ENCODE data around the gene HTR2B. TPM values are rescaled to one million over a fixed set of nuclear protein-coding genes. Genes with fewer than 3 reads are reported as not detected.

Gene HTR2B
- total RNA-seq, 1 experiment from 2014 or later, result not detected

GRCh38 chr2:231127936-231128335, 3.1 kb upstream of the HTR2B start:
- no peaks in the 10 kb centered on the region for H3K9me3 ChIP-seq (ENCODE audit: control insufficient read depth in 1 of 2, insufficient read depth in 1 of 2, low read depth in 1 of 2, low read length in 2 of 2)
- intact Hi-C loops (cut with micrococcal nuclease), result no loop called here
- CTCF ChIA-PET, result no interaction called here

More at GRCh38 chr2:231127936-231128335, 3.1 kb upstream of the HTR2B start:
- H3K9me2 ChIP-seq (ENCODE audit: insufficient read depth), result no peaks in the 10 kb centered on the region
- H3K79me2 ChIP-seq (ENCODE audit: insufficient read depth, low read length), result peaks cover 38% of the 10 kb centered on the region
- H3K4me3 ChIP-seq (replicated peaks in 1 of 2; ENCODE audit: low read depth in 1 of 2, low read length in 2 of 2), result no peak overlapping the region
- H3K36me3 ChIP-seq (ENCODE audit: control insufficient read depth in 1 of 2, insufficient read depth in 2 of 2, low read length in 2 of 2), result no peaks in the 10 kb centered on the region
- peaks cover 4% of the 10 kb centered on the region; the same call in 1 of the 2 replicates for H4K20me1 ChIP-seq (ENCODE audit: insufficient read depth)
- no peak for TF ChIP-seq FOSL1 (IDR thresholded peaks at IDR 0.05; ENCODE audit: low read depth)
- no peak for TF ChIP-seq TCF7L2 (IDR thresholded peaks at IDR 0.05; ENCODE audit: borderline replicate concordance, extremely low read depth, insufficient read depth, insufficient read length)
- no peak for TF ChIP-seq ZFX (IDR thresholded peaks at IDR 0.05)
- no peak for TF ChIP-seq SIN3A (IDR thresholded peaks at IDR 0.05; ENCODE audit: low read depth)
- TF ChIP-seq CTCF (IDR thresholded peaks at IDR 0.05 in 2 of 3, conservative IDR thresholded peaks at IDR 0.05 in 1 of 3; ENCODE audit: borderline replicate concordance in 1 of 3, insufficient read depth in 1 of 3, low read depth in 2 of 3, low read length in 2 of 3), result no peak
- no peak for TF ChIP-seq CBX3 (IDR thresholded peaks at IDR 0.05; ENCODE audit: low read depth)
- TF ChIP-seq SRF (IDR thresholded peaks at IDR 0.05; ENCODE audit: low read depth), result no peak
- TF ChIP-seq ATF3 (IDR thresholded peaks at IDR 0.05), result no peak
- no peak for TF ChIP-seq EZH2 (IDR thresholded peaks at IDR 0.05)
- TF ChIP-seq REST (IDR thresholded peaks at IDR 0.05; ENCODE audit: low read depth), result no peak
- TF ChIP-seq MAX (IDR thresholded peaks at IDR 0.05), result no peak
- no peak for TF ChIP-seq ZBTB33 (IDR thresholded peaks at IDR 0.05; ENCODE audit: extremely low read depth, insufficient replicate concordance, low read length)
- BruUV-seq (replicated peaks), result no TSS peak
- no peaks in the 10 kb centered on the region for H3K27me3 ChIP-seq (ENCODE audit: insufficient read depth, low read length)
- DNase-seq (ENCODE audit: low read depth, low spot score) (no peak), ATAC-seq (no peak)
- no peak overlapping the region for H3K9ac ChIP-seq (ENCODE audit: low read length)
- no peaks in the 10 kb centered on the region for H3K4me1 ChIP-seq (ENCODE audit: control insufficient read depth in 1 of 2, insufficient read depth in 2 of 2, low read length in 2 of 2)
- POLR2A ChIA-PET, result interaction anchor here (1.5 kb wide), 1 partner anchor 16 kb away, joined by 3 read pairs; no protein-coding TSS in a partner anchor
- no peak overlapping the region for H2AFZ ChIP-seq (ENCODE audit: low read depth, low read length, poor library complexity, severe bottlenecking)
- no peak overlapping the region for H3K27ac ChIP-seq (ENCODE audit: low read depth, low read length)
- H3K4me2 ChIP-seq (ENCODE audit: low read length), result no peak overlapping the region
- RAD21 ChIA-PET (ENCODE audit: low non-redundant PET in 1 of 2, low total read pairs in 2 of 2, uncharacterized antibody in 2 of 2, unreplicated experiment in 2 of 2), result no interaction called here
